GM18873 (cell line): ENCODE results near the gene AP1S3.

ENCODE experiments used
- ATAC-seq: cut with Tn5 transposase; IDR thresholded peaks from one replicate; pipeline ENCODE4 v1.9.1; 2021; ENCODE audit warnings: mild to moderate bottlenecking, moderate library complexity, moderate number of reproducible peaks; ENCODE audit not compliant: unreplicated experiment, low FRiP score

Gene AP1S3

DNA sequence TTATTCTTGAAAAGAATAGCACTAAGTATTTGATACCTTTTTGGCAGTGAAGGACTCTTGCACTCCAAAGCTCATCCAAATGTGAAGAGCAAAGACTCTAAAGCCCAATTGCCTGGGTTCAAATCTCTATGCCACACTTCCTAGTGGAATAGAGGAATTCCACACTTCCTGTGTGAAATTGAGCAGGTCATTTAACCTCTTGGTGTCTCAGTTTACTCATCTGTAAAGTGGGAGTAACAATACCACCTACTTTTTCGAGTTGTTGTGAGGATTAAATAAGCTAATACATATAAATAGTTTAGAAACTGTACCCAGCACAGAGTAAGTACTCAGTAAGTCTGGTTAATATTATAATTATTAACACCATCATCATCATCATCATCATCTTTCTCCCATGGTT is 72.6 kb downstream of the AP1S3 start:
- no peak for ATAC-seq

DNA sequence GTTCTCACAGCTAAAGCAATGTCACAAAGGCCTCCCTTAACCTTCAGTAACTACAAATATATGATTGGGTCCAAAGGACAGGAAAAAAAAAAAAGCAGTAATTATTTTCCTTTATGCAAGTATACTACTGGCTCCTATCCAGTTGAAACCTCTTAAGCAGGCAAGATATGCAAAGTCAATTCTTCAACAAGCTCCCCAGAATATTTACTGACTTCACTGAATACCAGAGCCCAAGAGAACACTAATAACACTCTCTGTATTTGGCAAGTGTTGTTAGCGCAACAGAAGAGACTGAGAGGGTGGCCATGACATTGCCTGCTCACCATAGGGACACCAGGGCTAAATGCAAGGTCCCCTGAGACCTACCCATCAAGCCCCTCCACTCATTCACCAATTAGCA is 74.5 kb downstream of the AP1S3 start:
- ATAC-seq = no peak

GRCh38 chr2:223761746-223762145 is 75.6 kb downstream of the AP1S3 start:
- ATAC-seq = peak; percentile 42

DNA sequence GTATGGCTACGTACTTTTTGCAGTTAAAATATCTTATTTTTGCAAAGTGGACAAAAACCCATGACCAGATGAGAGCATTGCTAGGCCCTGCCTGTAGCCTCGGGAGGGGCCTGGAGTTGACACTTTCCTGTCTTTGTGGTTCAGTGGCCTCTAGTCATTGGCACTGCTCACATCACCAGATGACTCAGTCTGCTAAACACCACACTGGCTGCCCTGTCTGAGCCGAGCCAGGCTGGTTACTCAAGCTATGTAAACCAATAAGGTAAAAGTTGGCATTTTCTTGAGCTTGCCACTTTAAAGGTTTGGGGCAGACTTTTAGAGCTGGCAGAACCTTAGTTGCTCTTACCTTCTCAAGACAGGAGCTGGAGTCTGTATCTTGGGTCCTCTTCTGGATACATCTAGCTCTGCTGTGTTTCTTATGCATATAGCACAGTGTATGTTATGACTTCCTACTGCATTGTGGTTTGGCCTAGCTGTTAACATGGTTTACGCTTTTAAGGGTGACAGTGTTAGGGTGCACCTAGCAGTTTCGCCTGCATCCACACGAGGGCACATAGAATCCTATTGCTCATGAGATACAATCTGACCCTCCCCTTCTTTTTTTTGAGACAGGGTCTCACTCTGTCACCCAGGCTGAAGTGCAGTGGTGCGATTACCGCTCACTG is 76.4 kb downstream of the AP1S3 start:
- peak; percentile 86 for ATAC-seq

- no peak for ATAC-seq
These were observed 77.6 kb downstream of the AP1S3 start for GRCh38 chr2:223759569-223760430.

DNA sequence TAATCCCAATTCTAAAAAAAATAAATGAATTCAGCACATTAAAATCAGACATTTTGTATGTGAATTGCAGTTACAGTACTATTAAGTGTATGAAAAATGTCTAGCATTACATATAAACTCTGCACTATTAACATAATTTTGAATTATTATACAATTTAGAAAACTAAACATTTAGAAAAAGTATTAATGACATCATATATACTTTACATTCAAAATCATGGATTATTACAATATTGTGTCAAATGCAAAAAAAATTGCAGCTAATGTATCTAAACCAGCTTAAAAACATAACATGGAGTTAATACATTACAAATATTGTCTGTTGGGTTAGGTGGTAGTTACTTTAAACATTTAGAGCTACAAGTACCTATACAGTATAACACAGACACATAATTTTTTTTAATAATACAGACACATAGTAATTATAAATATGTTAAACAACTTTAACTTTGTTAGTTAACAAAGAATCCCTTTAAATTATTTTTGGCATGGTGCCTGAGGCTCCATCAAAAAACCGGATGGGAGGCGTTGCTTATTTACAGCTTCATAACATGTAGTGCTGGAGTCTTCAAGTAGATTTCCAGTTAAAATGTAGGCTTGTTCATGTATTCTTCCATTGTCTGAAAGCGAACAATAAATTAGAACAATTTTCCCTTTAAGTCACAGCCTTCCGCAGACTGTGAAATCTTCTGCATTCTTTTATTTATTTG is 79.1 kb downstream of the AP1S3 start:
- no peak for ATAC-seq

DNA sequence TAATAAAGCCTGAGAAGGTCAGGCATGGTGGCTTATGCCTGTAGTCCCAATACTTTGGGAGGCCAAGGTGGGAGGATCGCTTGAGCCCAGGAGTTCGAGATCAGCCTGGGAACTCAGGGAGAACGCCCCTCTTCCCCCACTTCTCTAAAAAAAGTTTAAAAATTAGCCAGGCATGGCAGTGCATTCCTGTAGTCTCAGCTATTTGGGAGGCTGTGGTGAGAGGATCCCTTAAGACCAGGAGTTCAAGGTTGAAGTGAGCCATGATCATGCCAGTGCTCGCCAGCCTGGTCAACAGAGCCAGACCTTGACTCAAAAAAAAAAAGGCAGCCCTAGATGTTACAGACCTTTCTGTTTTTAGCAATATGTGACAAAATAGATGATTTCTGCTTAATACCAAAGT is 83.4 kb downstream of the AP1S3 start:
- ATAC-seq = no peak

GRCh38 chr2:223751012-223751411 is 86.4 kb downstream of the AP1S3 start:
- no peak for ATAC-seq

DNA sequence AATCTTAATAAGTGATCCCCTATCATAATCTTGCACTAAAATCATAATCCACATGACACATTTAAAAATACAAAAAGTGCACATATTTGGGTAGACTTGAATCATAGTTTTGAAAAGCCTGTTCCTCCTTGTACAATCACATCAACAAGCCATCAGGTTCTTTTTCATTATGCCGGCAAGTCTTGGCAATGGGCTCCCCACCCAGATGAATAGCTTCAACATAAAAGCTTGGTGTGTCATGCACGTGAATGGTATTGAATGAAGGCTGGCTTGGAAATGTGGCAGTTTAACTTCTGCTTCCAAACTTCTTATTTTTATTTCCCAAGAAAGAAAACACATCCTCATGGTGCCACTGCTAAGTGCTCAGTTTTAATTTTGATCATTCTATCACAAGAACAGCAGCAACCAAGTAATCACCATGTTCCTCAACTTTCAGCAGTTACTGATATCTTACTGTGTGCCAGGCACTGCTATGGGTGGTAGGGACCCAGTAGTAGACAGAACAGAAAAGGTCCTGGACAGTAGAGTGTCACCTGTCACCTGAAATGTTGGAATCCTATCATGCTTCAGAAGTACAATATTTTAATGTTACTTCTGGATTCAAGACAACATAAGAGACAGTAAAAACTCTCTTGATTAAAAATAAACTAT is 89.9 kb downstream of the AP1S3 start:
- no peak for ATAC-seq

DNA sequence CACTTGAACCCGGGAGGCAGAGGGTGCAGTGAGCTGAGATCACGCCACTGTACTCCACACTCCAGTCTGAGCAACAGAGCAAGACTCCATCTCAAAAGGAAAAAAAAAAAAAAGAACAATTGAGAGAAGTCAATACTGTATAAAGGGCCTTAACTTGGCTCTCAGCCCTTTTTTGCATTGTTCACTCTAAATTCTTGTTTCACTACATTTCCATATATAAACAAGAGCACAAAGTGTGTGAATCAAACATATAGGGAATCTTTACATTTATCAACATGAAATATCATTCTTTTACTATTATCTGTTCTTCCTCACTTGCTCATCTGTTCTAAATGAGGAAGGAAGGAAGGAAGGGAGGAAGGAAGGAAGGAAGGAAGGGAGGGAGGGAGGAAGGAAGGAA is 90.8 kb downstream of the AP1S3 start:
- ATAC-seq = no peak

DNA sequence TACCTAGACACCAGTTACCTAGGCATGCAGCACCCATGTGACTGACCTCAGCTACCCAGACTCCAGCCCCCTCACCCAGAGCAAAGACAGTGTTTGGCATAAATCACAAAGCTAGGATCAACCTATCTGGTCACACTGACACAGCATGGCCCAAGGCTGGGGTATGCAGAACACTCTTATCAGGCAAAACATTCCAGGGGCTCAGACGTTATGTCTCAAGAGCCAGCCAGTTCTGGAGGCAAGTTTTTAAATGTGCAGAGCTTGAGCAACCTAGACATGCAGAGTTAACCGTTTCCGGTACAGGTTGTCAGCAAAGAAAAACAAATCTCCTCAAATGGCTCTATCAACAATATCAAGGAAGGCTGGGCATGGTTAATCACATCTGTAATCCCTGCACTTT is 92.8 kb downstream of the AP1S3 start:
- ATAC-seq = no peak

GRCh38 chr2:223740679-223741078 is 96.7 kb downstream of the AP1S3 start:
- ATAC-seq = no peak

DNA sequence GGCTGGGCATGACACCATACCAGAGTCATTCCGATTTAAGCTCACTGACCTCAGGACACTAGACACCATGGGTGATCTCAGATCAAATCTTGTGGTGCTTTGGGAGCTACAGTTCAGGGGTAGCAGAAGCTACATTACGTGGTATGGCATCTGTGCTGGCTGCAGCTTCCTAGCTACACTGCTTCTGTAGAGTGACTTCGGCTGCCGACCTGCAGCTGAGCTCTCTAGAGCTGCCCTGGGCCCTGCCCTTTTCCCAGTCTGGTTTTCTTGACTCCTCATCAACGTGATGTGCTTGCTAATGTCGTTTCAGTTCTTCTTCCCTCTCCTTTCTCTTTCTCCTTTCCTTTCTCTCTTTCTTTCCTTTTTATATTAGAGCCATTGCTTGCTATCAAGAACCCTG is 100.2 kb downstream of the AP1S3 start:
- ATAC-seq = no peak

DNA sequence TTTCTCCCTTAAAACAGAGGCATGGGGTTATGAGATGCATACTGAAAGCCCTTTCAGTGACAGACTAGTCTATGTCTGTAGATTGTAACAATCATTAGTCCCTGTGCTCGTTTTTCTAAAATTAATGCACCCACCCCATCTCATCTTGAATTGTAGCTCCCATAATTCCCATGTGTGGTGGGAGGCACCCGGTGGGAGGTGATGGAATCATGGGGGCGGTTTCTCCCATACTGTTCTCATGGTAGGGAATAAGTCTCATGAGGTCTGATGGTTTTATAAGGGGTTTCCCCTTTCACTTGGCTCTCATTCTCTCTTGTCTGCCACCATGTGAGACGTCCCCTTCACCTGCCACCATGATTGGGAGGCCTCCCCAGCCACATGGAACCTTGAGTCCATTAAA is 100.9 kb downstream of the AP1S3 start:
- no peak for ATAC-seq

DNA sequence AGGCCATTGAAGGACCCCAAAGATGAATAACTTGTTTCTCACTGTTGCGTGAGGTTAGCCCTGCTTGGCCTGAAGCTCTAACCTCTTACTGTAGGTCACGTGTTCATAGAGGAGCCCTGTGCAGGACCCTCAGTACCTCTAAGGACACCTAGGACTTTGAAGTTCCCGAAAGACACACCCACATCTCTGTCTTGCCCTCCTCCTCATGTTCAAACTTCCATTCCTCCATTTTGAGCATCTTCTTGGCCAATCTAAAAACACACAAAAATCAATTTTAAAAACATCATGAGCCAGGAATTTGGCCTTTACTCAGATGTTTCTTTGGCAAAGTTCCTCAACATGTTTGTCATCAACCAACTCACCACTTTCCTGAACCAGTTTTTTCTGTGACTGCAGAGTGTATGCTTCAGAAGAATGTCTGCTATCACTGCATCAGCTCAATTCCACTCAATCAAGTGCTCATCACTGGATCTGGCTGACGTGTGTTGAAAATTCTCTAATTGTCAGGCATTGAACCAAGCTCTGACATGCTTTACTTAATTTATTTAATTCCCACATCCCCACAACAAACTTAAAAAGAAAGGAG is 101.6 kb downstream of the AP1S3 start:
- ATAC-seq = no peak

DNA sequence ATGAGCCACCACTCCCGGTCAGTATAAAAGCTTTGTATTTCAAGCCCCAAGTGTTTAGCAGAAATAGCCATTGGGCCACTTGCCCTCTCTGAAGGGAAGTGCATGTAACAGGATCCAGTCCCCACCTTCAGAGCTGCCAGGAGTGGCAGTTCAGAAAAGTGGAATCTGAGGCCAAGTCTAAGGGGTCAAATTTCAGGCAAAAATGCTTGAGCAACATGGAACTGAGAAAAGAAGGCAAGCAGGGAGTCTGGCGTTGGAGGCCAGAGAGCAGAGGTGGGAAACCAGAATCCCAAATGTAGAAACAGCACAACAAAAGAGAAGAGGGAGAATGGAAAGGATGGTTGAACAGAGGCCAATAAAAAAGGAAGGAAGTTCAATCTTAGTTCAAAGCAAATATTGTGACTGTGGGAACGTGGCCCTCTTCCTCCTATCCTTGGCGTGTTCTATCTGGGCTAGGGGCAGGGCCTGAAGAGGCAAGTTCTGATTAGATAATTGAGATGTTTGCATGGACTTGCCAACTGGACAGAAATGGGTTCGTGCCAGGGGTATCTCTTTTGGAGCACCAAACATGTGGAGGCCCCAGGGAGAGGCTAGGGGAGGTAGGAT is 102.2 kb downstream of the AP1S3 start:
- ATAC-seq = no peak

DNA sequence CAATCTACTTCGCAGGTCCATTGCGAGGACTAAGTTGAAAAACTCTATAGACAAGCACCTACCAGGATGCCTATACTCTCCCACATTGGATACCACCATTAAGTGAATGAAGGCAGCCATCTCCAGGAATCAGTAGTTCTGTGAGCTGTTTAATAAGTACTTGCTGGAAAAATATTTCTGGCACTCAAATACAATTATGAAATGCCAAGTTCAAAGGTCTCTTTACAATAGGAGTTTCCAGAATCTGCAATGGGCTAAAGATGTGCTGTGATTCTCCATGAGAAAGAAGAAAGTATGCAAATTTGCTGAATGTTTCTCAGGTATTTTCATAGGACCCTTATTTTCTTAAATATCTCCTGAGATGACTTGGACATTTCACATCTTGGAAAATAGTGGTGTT is 103.0 kb downstream of the AP1S3 start:
- ATAC-seq = no peak

- ATAC-seq = no peak
These were observed 105.0 kb downstream of the AP1S3 start for GRCh38 chr2:223732346-223732745.

DNA sequence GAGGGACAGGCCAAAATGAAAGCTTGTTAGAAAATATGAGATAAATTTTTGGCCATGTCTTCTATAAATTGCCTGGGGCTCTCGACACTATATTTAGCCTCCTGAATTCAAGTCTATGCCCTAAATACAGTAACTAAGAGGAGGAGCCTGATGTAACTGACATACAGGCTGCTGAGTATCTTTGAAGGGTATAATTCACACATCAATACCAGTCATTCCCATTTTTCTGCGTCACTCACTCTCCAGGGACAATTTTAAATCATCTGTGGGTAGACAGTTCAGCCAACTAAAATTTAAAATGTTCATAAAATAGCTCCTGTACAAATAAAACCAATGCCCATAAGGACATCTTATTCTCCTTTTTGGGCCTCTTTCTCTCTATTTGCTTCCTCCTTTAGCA is 105.9 kb downstream of the AP1S3 start:
- no peak for ATAC-seq

DNA sequence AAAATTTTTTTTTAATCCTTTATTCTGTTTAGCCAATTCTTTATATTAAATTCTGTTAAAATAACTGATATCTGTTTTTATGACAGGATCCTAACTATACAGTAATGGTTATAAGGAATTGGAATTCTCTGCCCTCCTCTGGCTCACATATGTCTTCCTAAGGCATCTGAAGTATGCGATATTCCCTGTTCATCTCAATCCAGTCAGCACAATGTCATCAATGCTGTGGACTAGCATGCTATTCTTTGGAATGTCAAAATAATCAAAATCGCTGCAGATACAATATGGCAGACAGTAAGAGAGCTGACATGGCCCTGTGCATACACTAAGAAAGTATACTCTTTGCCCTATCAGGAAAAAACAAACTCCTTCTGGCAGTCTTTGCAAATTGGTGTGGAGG is 107.6 kb downstream of the AP1S3 start:
- no peak for ATAC-seq
